Stimulated activated CD4-positive, alpha-beta T cell treated with anti-CD3 and anti-CD28 coated beads, Interleukin-4, amount 100 ng/mL, for 1 hour (primary cell): Measurements from ENCODE around the gene TRMT13.

Experiments
- DNase-seq: peaks from one replicate; pipeline ENCODE4 v3.0.0-alpha.2; 2020

Gene TRMT13

DNA sequence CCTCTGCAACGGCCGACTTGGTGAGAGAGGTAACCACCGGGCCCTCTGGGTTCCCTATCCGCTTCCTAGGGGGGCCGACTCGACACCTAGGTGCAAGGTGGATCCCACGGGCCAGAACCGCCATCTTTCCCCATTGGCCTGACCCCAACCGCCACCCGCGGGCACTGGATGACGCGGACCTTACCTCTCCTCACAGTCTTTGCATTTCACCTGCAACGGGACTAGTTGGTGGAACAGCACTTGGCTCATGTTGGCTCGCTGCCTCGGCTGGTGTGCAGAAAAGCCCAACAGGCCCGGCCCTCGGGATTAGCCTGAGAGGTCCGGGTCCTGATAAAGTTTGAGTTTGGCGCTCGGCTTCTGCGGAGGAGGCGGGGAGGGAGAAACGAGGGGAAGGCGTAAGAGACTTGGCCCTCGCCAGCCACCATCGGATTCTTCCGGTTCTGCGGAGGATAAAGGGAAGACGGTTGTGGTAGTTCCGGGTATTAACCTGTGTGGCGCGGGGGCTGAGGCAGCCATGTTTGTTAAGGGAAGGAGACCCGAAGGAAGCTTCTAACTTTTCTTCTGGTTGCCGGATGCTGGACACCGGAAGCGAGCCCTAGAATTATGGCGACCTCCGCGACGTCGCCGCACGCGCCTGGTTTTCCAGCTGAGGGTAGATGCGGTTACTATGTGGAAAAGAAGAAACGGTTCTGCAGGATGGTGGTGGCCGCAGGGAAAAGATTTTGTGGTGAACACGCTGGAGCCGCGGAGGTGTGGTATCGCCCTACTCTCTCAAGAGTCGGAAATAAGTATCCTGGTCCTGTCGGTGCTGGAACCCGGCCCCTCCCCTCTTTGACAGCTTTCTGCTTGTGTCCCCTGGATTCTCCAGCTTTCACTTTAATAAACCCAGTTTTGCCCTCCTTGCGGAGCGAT is at the start of gene TRMT13, which contains the start of gene SASS6:
Gene TRMT13 (plus strand): TSS at position 598 of the 912 bp plus-strand sequence. CDS start 6 bp downstream, at position 604.
Gene SASS6 (minus strand): TSS at position 365 of the 912 bp plus-strand sequence. CDS start 116 bp downstream, at position 249.
- peak; percentile 92 for DNase-seq

- no peak for DNase-seq
Measured at GRCh38 chr1:100087396-100087795, 45.6 kb upstream of the TRMT13 start.

GRCh38 chr1:100089082-100089481 is 43.9 kb upstream of the TRMT13 start:
- DNase-seq, result no peak

- DNase-seq, result no peak
Measured at GRCh38 chr1:100090471-100090870, 42.5 kb upstream of the TRMT13 start.

DNA sequence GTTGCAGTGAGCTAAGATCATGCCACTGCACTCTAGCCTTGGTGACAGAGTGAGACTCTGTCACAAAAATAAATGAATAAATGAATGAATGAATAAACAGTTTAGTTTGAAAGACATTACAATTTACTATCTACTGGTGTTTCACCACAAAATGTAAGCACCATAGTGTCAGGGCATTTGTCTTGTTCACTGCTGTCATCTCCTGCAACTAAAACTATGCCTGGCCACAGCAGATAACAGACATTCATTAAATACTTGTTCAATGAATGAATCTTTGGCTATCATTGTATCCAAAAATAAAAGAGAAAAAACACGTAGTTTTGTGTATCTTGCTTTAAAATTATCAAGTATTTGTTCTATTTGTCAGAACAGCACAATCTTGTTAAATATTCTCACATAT is 32.8 kb upstream of the TRMT13 start:
- no peak for DNase-seq

DNA sequence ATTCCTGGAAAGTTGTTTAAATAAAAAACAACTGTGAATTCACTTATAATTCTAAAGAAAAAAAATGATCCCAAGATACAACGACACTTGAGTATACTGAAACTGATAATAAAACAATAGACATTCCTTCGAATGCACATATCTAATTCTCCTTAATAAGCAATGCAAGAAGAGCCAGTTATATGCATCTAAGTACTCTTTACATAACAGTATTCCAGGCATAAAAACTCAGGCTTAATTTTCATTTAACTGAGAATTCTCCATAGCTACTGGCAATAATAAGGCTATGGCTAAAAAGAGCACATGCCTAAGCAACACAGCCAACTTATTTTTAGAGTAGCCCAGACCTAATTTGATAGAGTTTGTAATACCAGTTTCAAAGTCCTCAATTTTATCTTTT is 31.4 kb upstream of the TRMT13 start:
- DNase-seq, result no peak

DNA sequence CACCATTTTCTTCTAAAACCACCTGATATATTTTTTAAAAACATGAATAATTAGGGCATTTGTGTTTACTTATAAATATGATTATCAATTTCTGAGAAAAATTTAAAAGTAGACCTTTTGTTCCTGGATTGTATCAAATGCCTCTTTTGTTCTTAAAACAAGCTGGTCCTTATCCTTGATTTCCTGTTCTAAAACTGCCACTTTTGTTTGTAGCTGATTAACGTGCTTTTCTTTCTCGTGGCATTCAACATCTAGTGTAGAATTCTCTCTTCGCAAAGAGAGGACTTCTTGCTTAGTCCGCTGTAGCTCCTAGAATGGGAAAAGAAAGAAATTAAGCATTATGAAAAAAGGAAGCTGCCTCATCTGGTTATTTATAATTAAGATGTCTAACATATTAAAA is 25.3 kb upstream of the TRMT13 start:
- DNase-seq, result no peak

GRCh38 chr1:100109554-100110066 is 23.4 kb upstream of the TRMT13 start:
- DNase-seq, result no peak

DNA sequence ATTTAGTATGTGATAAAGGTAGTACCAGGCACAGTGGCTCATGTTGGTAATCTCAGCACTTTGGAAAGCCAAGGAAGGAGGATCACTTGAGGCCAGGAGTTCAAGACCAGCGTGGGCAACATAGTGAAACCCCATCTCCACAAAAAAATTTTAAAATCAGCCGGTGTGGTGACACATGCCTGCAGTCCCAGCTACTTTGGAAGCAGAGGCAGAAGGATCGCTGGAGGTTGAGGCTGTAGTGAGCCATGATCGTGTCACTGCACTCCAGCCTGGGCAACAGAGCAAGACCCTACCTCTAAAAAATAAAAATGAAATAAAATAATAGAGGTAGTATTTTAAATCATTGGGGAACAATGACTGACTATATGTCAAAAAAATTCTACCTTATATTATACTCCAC is 17.4 kb upstream of the TRMT13 start:
- DNase-seq, result no peak

GRCh38 chr1:100122177-100122576 is 10.8 kb upstream of the TRMT13 start:
- DNase-seq, result no peak

DNA sequence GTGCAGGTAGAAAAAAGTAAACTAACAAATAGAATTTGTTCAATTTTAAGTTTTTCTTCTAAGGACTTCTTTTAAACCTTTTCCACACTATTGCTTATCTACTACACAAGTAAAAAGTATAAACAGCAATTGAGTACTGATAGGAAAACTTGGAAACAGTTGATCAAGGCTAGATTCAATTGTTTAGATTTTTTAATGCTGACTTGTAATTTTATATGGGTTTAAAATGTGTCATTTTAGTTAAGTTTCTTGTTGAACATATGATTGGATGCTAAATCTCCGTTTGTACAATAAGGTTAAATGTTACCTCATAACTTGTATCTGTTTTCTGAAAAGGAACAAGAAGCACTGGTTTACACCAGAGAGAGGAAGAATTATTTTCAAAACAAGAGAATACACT is 5.7 kb upstream of the TRMT13 start:
- no peak for DNase-seq

GRCh38 chr1:100130552-100131077 is 2.3 kb upstream of the TRMT13 start:
- DNase-seq, result no peak

- DNase-seq, result no peak
Measured at GRCh38 chr1:100131623-100132022, 1.3 kb upstream of the TRMT13 start.

DNA sequence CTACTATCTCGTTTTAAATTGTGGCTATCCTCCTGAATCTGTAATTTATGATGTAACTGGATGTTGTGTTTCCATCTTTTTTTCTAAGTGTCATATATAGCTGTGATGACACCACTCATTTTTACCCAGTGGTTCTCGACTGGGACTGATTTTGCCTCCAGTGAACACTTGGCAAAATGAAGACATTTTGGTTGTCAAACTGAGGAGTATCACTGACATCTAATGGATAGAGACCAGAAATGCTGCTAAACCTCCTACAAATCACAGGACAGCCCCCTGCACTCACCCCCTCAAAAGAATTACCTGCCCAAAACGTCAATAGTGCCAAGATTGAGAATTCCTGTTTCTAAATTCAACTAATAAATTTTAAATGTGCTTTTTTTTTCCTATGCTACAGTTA is 1.9 kb downstream of the TRMT13 start:
- DNase-seq, result no peak

DNA sequence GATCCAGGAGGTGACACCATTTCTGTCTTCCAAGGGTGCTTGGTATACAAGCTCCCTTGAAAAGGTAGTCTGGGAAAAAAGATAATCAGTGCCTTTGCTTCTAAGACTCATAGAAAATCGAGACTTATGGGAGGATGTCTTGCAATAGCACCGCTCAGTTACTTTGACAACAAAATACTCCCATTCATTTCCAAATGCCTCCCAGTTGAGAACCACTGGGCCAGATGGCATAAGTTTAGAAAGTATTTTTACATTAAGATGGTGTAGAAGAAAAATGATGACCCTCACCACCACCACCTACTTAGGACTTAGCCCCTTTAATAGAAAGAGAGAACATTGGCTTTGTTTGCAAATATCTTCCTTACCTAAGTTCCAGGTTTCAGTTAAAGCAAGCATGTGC is 4.6 kb downstream of the TRMT13 start:
- no peak for DNase-seq

DNA sequence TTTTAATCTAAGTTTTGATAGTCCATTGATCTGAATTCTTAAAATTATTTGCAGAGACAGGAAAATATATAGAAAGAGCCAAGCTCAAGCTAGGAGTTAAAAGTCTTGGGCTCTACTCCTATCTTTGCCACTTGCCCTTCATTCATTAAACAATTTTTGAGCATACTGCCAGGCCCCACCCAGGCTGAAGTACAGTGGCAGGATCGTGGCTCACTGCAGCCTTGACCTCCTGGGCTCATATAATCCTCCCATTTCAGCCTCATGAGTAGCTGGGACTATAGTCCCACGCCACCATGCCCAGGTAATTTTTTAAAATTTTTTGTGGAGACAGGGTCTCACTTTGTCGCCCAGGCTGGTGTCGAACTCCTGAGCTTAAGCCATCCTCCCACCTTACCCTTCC is 8.2 kb downstream of the TRMT13 start:
- DNase-seq, result no peak

GRCh38 chr1:100142343-100142742 is 9.4 kb downstream of the TRMT13 start:
- no peak for DNase-seq

DNA sequence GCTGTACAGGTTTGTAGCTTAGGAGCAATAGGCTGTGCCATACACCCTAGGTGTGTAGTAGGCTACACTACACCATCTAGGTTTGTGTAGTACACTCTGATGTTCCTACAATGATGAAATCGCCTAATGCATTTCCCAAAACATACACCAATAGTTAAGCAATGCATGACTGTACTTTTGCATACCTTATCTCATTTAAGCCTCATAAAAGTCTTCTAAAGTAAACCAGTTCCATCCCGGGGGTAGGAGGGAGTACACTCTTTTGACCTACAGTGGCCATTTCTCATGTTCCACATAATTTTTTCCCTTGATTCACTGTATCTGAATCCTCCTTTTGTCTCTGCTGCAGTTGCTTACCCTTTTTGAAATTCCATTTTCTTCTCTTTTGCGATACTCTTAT is 12.2 kb downstream of the TRMT13 start:
- DNase-seq, result no peak

GRCh38 chr1:100146958-100147357 is 14.0 kb downstream of the TRMT13 start:
- DNase-seq, result no peak

- DNase-seq, result no peak
Measured at GRCh38 chr1:100147875-100148274, 14.9 kb downstream of the TRMT13 start.

DNA sequence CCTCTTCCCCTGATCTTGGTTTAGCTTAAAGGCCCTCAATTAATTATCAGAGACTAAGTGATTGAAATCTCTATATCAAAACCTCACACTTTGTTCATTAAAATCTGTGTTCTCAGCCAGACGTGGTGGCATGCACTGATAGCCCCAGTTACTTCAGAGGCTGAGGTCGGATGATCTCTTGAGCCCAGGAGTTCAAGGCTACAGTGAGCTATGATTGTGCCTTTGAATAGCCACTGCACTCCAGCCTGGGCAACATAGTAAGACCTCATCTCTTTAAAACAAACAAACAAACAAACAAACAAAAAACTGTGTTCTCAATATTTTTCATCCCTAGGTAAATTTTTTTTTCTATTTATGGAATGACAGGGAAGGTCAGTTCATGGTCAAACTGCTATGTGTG is 18.7 kb downstream of the TRMT13 start:
- no peak for DNase-seq

DNA sequence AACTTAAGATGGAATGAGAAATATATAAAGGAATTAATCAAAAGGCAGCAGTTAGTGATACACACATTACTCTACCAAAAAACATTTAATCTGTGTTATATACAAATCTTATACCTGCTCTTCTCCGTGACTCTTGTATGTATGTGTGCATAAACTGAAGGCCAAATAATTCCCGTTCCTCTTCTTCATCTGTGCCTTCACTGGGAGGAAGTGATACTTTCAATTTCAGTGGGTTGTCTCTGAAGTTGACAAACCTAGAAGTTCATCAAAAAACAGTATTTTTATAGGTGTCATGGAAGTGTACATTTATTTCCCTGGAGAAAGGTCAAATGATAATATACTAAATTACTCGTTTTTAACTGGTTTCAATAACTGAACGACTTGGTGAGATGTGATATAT is 19.3 kb downstream of the TRMT13 start:
- no peak for DNase-seq

- DNase-seq, result no peak
Measured at GRCh38 chr1:100162881-100163280, 29.9 kb downstream of the TRMT13 start.

DNA sequence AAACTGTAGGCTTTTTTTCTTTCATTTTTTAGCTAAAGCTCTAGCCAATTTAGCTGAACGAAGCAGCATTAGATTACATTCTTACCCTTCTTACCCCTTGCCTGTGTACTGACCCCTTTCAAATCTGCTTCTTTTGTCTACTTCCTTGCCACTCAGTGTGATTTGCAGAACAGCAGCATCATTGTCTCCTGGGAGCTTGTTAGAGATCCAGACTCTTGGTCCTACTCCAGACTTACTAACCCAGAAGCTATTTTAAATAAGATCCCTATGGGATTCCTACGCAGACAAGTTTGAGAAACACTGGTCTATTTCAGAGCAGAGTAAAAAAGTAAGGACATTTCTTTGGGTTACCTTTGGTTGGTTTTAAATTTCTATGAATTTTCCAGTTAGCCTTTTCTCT is 31.3 kb downstream of the TRMT13 start:
- no peak for DNase-seq
